ENCODE measurements around the gene ANKS1B. TPM values are rescaled to one million over a fixed set of nuclear protein-coding genes. Genes with fewer than 3 reads are reported as not detected.
"Not testable (repeated sequence)": the region's sequence is repeated elsewhere in the genome, so short reads cannot be mapped to it uniquely, and the experiment has no call there.

Gene ANKS1B
- total RNA-seq, 3 donors from 2014 or later (not counting 1 experiment from before 2014, with no cell fraction given): not detected

DNA sequence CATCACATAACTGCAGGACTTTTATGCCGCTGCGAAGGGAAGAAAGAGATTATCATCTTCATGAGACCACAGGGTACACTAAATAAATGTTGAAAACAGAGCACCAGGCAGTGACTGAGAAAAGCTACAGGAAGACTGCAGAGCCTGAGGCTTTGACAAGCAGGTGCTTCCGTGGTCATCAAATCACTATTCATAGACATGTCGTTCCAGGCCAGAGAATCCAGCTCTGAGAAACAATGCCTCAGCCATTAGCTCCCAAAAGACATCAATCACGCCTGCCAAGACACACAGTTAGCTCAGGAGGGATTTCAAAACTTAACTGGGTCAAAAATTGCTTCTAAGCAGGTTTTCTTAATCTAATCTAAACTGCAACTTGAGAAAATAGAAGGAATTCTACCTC lies 384.3 kb downstream of the ANKS1B start:
- Mint-ChIP-seq H3K27ac (no peak overlapping the region), H3K4me3 (no peak overlapping the region), H3K27me3 (ENCODE audit: low read depth in 2 of 2) (no peaks in the 10 kb centered on the region), H3K36me3 (no peaks in the 10 kb centered on the region), H3K9me3 (peaks cover 10 to 18% of the 10 kb centered on the region in 2 donors), H3K4me1 (no peaks in the 10 kb centered on the region)
- H3K9me3 ChIP-seq (ENCODE audit: control insufficient read depth, insufficient read depth, low read length): peaks cover 2% of the 10 kb centered on the region
- no peaks in the 10 kb centered on the region for H3K27me3 ChIP-seq (ENCODE audit: control insufficient read depth, insufficient read depth, low read length)
- intact Hi-C loops (cut with micrococcal nuclease): no loop called here
- no peaks in the 10 kb centered on the region for H3K36me3 ChIP-seq (ENCODE audit: control insufficient read depth, insufficient read depth, low read length)
- no peak for TF ChIP-seq CTCF (IDR thresholded peaks at IDR 0.05)
- no peaks in the 10 kb centered on the region for H3K4me1 ChIP-seq (ENCODE audit: control insufficient read depth, insufficient read depth, low read length)
- DNase-seq (no peak), ATAC-seq (no peak)
- H3K4me3 ChIP-seq (ENCODE audit: low read length): no peak overlapping the region
- WGBS (ENCODE audit: insufficient coverage): 14% methylated on average over 5 of the region's 5 CpGs
- no peak overlapping the region for H3K27ac ChIP-seq (ENCODE audit: low read length)

- TF ChIP-seq CTCF (IDR thresholded peaks at IDR 0.05): no peak
- intact Hi-C loops (cut with micrococcal nuclease): no loop called here
- ATAC-seq (no peak), DNase-seq (no peak)
- H3K36me3 ChIP-seq (ENCODE audit: control insufficient read depth, insufficient read depth, low read length): no peaks in the 10 kb centered on the region
- no peak overlapping the region for H3K27ac ChIP-seq (ENCODE audit: low read length)
- Mint-ChIP-seq H3K4me1 (no peaks in the 10 kb centered on the region), H3K27me3 (ENCODE audit: low read depth in 2 of 2) (no peaks in the 10 kb centered on the region), H3K4me3 (no peak overlapping the region), H3K9me3 (peaks cover 10 to 16% of the 10 kb centered on the region in 2 donors), H3K27ac (no peak overlapping the region), H3K36me3 (no peaks in the 10 kb centered on the region)
- H3K27me3 ChIP-seq (ENCODE audit: control insufficient read depth, insufficient read depth, low read length): no peaks in the 10 kb centered on the region
- H3K4me1 ChIP-seq (ENCODE audit: control insufficient read depth, insufficient read depth, low read length): no peaks in the 10 kb centered on the region
- peaks cover 2% of the 10 kb centered on the region for H3K9me3 ChIP-seq (ENCODE audit: control insufficient read depth, insufficient read depth, low read length)
- WGBS (ENCODE audit: insufficient coverage): 88% methylated on average over 2 of the region's 2 CpGs
- no peak overlapping the region for H3K4me3 ChIP-seq (ENCODE audit: low read length)
Observed at GRCh38 chr12:99598785-99599184, 386.0 kb downstream of the ANKS1B start.

DNA sequence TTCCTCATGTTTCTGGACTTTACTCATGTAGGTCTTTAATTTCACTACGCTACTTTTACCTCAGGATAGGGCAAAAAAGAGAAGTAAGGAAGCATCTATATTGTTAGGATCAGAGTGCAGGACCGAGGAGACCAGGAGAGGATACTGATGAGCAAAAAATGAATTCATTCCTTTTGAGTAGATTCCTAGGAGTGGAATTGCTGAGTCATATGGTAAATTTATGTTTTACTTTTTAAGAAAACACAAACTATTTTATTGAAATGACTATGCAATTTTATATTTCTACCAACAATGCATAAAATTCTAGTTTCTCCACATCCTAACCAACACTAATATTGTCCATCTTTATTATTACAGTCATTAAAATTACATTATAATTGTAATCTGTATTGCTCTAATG lies 388.0 kb downstream of the ANKS1B start:
- no peak overlapping the region for H3K4me3 ChIP-seq (ENCODE audit: low read length)
- H3K36me3 ChIP-seq (ENCODE audit: control insufficient read depth, insufficient read depth, low read length): no peaks in the 10 kb centered on the region
- intact Hi-C loops (cut with micrococcal nuclease): no loop called here
- no peak for TF ChIP-seq CTCF (IDR thresholded peaks at IDR 0.05)
- Mint-ChIP-seq H3K27ac (no peak overlapping the region), H3K36me3 (no peaks in the 10 kb centered on the region), H3K4me1 (no peaks in the 10 kb centered on the region), H3K4me3 (no peak overlapping the region), H3K9me3 (peaks cover 10 to 21% of the 10 kb centered on the region in 2 donors), H3K27me3 (ENCODE audit: low read depth in 2 of 2) (no peaks in the 10 kb centered on the region)
- H3K4me1 ChIP-seq (ENCODE audit: control insufficient read depth, insufficient read depth, low read length): no peaks in the 10 kb centered on the region
- H3K9me3 ChIP-seq (ENCODE audit: control insufficient read depth, insufficient read depth, low read length): peaks cover 2% of the 10 kb centered on the region
- no peak overlapping the region for H3K27ac ChIP-seq (ENCODE audit: low read length)
- 82% methylated on average over 2 of the region's 2 CpGs for WGBS (ENCODE audit: insufficient coverage)
- ATAC-seq: no peak
- H3K27me3 ChIP-seq (ENCODE audit: control insufficient read depth, insufficient read depth, low read length): no peaks in the 10 kb centered on the region
- no peak for DNase-seq

- H3K4me3 ChIP-seq (ENCODE audit: low read length); H3K27ac ChIP-seq (ENCODE audit: low read length); H3K4me1 ChIP-seq (ENCODE audit: control insufficient read depth, insufficient read depth, low read length); H3K4me3 Mint-ChIP-seq; H3K36me3 ChIP-seq (ENCODE audit: control insufficient read depth, insufficient read depth, low read length); DNase-seq; H3K27me3 ChIP-seq (ENCODE audit: control insufficient read depth, insufficient read depth, low read length); intact Hi-C loops (cut with micrococcal nuclease); H3K4me1 Mint-ChIP-seq; H3K27me3 Mint-ChIP-seq (ENCODE audit: low read depth in 2 of 2); H3K36me3 Mint-ChIP-seq; ATAC-seq; H3K9me3 ChIP-seq (ENCODE audit: control insufficient read depth, insufficient read depth, low read length); H3K27ac Mint-ChIP-seq: not testable (repeated sequence)
- H3K9me3 Mint-ChIP-seq: peaks cover 16 to 17% of the 10 kb centered on the region in 2 donors
- WGBS (ENCODE audit: insufficient coverage): no CpG with 5 or more reads among the region's 1 CpG
Observed at GRCh38 chr12:99577125-99577524, 407.6 kb downstream of the ANKS1B start.

Measured in natural killer cell (primary cell).